H9 (cell line): ENCODE results near the gene RIMS1. TPM values are rescaled to one million over a fixed set of nuclear protein-coding genes. Genes with fewer than 3 reads are reported as not detected.
A peak's percentile ranks its signal among the peaks of the same experiment; 100 is the strongest.

Experiments
- DNase-seq: peaks from one replicate; pipeline ENCODE4 v3.0.0-alpha.2; 2017
- H2AFZ ChIP-seq: one replicate; pipeline ENCODE4 v1.6.1; 2013; ENCODE audit warnings: mild to moderate bottlenecking, low read length, control low read depth, moderate library complexity
- H2AK5ac ChIP-seq: 2 replicates; pipeline ENCODE4 v1.6.1; 2013; ENCODE audit warnings: low read length, control low read depth, mixed read lengths; ENCODE audit not compliant: insufficient read length
- H2BK120ac ChIP-seq: one replicate; pipeline ENCODE4 v1.6.1; 2013; ENCODE audit warnings: low read depth, mild to moderate bottlenecking, low read length, control low read depth, inconsistent platforms; ENCODE audit not compliant: poor library complexity, severe bottlenecking
- H2BK12ac ChIP-seq: 2 replicates; pipeline ENCODE4 v1.6.1; 2013; ENCODE audit warnings: low read length, control low read depth, mixed read lengths, low read depth; ENCODE audit not compliant: insufficient read length
- H2BK15ac ChIP-seq: 2 replicates; pipeline ENCODE4 v1.6.1; 2013; ENCODE audit warnings: low read depth, low read length, control low read depth
- H2BK20ac ChIP-seq: one replicate; pipeline ENCODE4 v1.6.1; 2013; ENCODE audit warnings: low read depth, mild to moderate bottlenecking, low read length, control low read depth, inconsistent platforms; ENCODE audit not compliant: poor library complexity, severe bottlenecking
- H2BK5ac ChIP-seq: 2 replicates; pipeline ENCODE4 v1.6.1; 2013; ENCODE audit warnings: low read length, control low read depth, mixed read lengths; ENCODE audit not compliant: insufficient read length
- H3K14ac ChIP-seq: 2 replicates; pipeline ENCODE4 v1.6.1; 2013; ENCODE audit warnings: low read length, control low read depth; ENCODE audit not compliant: insufficient read depth
- H3K18ac ChIP-seq: 2 replicates; pipeline ENCODE4 v1.6.1; 2013; ENCODE audit warnings: low read depth, mild to moderate bottlenecking, mixed read lengths, low read length, control low read depth; ENCODE audit not compliant: insufficient read length
- H3K23ac ChIP-seq: 2 replicates; pipeline ENCODE4 v1.6.1; 2013; ENCODE audit warnings: low read length, control low read depth, mixed read lengths, low read depth; ENCODE audit not compliant: insufficient read length
- H3K23me2 ChIP-seq: 2 replicates; pipeline ENCODE4 v1.6.1; 2013; ENCODE audit warnings: low read depth, mild to moderate bottlenecking, mixed read lengths, low read length, control low read depth; ENCODE audit not compliant: insufficient read length, poor library complexity, severe bottlenecking
- H3K27ac ChIP-seq: 2 replicates; pipeline ENCODE4 v1.5.1; 2013; ENCODE audit warnings: low read length, control low read depth, mixed read lengths, low read depth; ENCODE audit not compliant: insufficient read length
- H3K27me3 ChIP-seq: 2 replicates; pipeline ENCODE4 v1.6.1; 2013; ENCODE audit warnings: low read length, control low read depth, inconsistent platforms; ENCODE audit not compliant: insufficient read depth
- H3K4ac ChIP-seq: 2 replicates; pipeline ENCODE4 v1.6.1; 2013; ENCODE audit warnings: low read depth, mild to moderate bottlenecking, control low read depth, inconsistent platforms, low read length, moderate library complexity
- H3K4me1 ChIP-seq: 2 replicates; pipeline ENCODE4 v1.6.1; 2013; ENCODE audit warnings: low read length, control low read depth, inconsistent platforms; ENCODE audit not compliant: insufficient read depth
- H3K4me2 ChIP-seq: 2 replicates; pipeline ENCODE4 v1.6.1; 2013; ENCODE audit warnings: low read length, control low read depth, mixed read lengths; ENCODE audit not compliant: insufficient read length, insufficient read depth
- H3K56ac ChIP-seq: 2 replicates; pipeline ENCODE4 v1.6.1; 2013; ENCODE audit warnings: low read depth, mild to moderate bottlenecking, mixed read lengths, low read length, control low read depth; ENCODE audit not compliant: insufficient read length
- H3K79me1 ChIP-seq: 2 replicates; pipeline ENCODE4 v1.6.1; 2013; ENCODE audit warnings: low read depth, mild to moderate bottlenecking, moderate library complexity, low read length, control low read depth, inconsistent platforms; ENCODE audit not compliant: insufficient read depth, poor library complexity, severe bottlenecking
- H3K79me2 ChIP-seq: 2 replicates; pipeline ENCODE4 v1.6.1; 2013; ENCODE audit warnings: low read length, control low read depth, inconsistent platforms; ENCODE audit not compliant: insufficient read depth
- H3K9ac ChIP-seq: 2 replicates; pipeline ENCODE4 v1.6.1; 2013; ENCODE audit warnings: low read length, control low read depth, mixed read lengths; ENCODE audit not compliant: insufficient read length; ENCODE audit errors: extremely low read depth
- H3K9me3 ChIP-seq: one replicate; pipeline ENCODE4 v1.6.1; 2013; ENCODE audit warnings: low read depth, low read length, inconsistent platforms; ENCODE audit not compliant: control insufficient read depth
- H3T11ph ChIP-seq: one replicate; pipeline ENCODE4 v1.6.1; 2013; ENCODE audit warnings: mild to moderate bottlenecking, low read length, control low read depth, inconsistent platforms
- H4K20me1 ChIP-seq: one replicate; pipeline ENCODE4 v1.6.1; 2013; ENCODE audit not compliant: control insufficient read depth, insufficient read length, insufficient read depth
- H4K5ac ChIP-seq: 2 replicates; pipeline ENCODE4 v1.6.1; 2013; ENCODE audit warnings: low read depth, mild to moderate bottlenecking, mixed read lengths, low read length, control low read depth; ENCODE audit not compliant: insufficient read length
- H4K8ac ChIP-seq: replicated peaks from 2 replicates; pipeline ENCODE4 v1.6.1; 2013; ENCODE audit warnings: low read length, control low read depth, mixed read lengths, low read depth; ENCODE audit not compliant: insufficient read length
- H4K91ac ChIP-seq: 2 replicates; pipeline ENCODE4 v1.6.1; 2013; ENCODE audit warnings: low read depth, mild to moderate bottlenecking, moderate library complexity, mixed read lengths, low read length, control low read depth; ENCODE audit not compliant: insufficient read length
- H3K27ac Mint-ChIP-seq, 3 experiments: 2 replicates in 2 of 3; 3 replicates in 1 of 3; pipeline ENCODE4 v1.8.0; 2020 to 2021; ENCODE audit warnings: mixed read lengths in 3 of 3, mild to moderate bottlenecking in 1 of 3, moderate library complexity in 1 of 3
- H3K27me3 Mint-ChIP-seq: 2 replicates; pipeline ENCODE4 v1.8.0; 2021; ENCODE audit warnings: low read depth, mild to moderate bottlenecking, moderate library complexity, mixed read lengths
- H3K36me3 Mint-ChIP-seq, 3 experiments: 2 replicates in 2 of 3; 3 replicates in 1 of 3; pipeline ENCODE4 v1.8.0; 2020 to 2021; ENCODE audit warnings: low read depth in 3 of 3, mixed read lengths in 3 of 3; ENCODE audit not compliant: insufficient read depth in 1 of 3
- H3K4me1 Mint-ChIP-seq, 2 experiments: 2 replicates each; pipeline ENCODE4 v1.8.0; 2020; ENCODE audit warnings: mixed read lengths in 2 of 2
- H3K4me3 Mint-ChIP-seq, 2 experiments: 2 replicates in 1 of 2; 3 replicates in 1 of 2; pipeline ENCODE4 v1.8.0; 2020 to 2021; ENCODE audit warnings: mild to moderate bottlenecking in 2 of 2, mixed read lengths in 2 of 2, moderate library complexity in 1 of 2
- H3K9me3 Mint-ChIP-seq, 2 experiments: 2 replicates in 1 of 2; 3 replicates in 1 of 2; pipeline ENCODE4 v1.8.0; 2020; ENCODE audit warnings: mild to moderate bottlenecking in 2 of 2, mixed read lengths in 2 of 2, moderate library complexity in 1 of 2
- WGBS: extraction: QIAGEN DNeasy Blood & Tissue Kit; methylation state at CpG from one replicate; pipeline ENCODE4 v1.1.7; 2013; ENCODE audit warnings: missing lambda C conversion rate, low lambda C conversion rate, mixed read lengths; ENCODE audit not compliant: insufficient read length; ENCODE audit errors: extremely low coverage; 5-methylcytosine and 5-hydroxymethylcytosine counted together
- total RNA-seq: library from RNA; stranded (reverse); gene quantifications from 2 replicates; pipeline ENCODE4 v1.2.1, GENCODE V29; 2021
- TF ChIP-seq, protein P1 (sequence below): fragments of 200-600 bp; sonication (generic); conservative IDR thresholded peaks from 3 replicates; pipeline ENCODE4 v1.8.0; 2021; ENCODE audit warnings: antibody characterized with exemption, mild to moderate bottlenecking

Gene RIMS1
- total RNA-seq, 1 experiment from 2014 or later, result 0.83 TPM

DNA sequence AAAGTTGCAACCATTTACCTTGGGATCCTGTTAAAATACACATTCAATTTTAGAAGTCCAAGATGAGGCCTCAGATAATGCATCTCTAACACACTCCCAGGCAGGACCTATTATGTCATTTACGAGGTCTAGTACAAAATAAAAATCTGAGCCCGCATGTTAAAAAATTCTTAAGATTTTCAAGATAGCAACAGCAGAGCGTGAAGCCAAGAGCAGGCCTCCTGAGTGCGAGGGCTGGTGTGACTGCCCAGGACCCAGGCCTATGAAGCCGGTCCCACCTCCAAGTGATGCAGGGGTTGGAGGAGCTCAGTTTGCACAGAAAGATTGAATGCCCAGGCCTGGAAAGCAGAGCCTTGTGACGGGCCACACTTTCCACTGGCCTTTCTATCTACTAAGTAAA, 524.4 kb downstream of the RIMS1 start:
- Histone ChIP-seq H2BK20ac (no peak overlapping the region), H3K23me2 (no peaks in the 10 kb centered on the region), H4K8ac (no peak overlapping the region), H2BK12ac (no peak overlapping the region), H3K4me1 (no peaks in the 10 kb centered on the region), H3K27ac (no peak overlapping the region), H3K4me2 (no peak overlapping the region), H3K56ac (no peak overlapping the region), H4K20me1 (no peaks in the 10 kb centered on the region), H3K9ac (no peak overlapping the region), H3K4ac (no peak overlapping the region), H2BK120ac (no peak overlapping the region), H3K79me1 (no peaks in the 10 kb centered on the region), H4K91ac (no peak overlapping the region), H3K18ac (no peak overlapping the region), H3T11ph (no peak overlapping the region), H3K79me2 (no peaks in the 10 kb centered on the region), H3K23ac (no peak overlapping the region), H3K27me3 (no peaks in the 10 kb centered on the region), H2BK5ac (no peak overlapping the region), H2AK5ac (no peak overlapping the region), H3K14ac (no peak overlapping the region), H2BK15ac (no peak overlapping the region), H4K5ac (no peak overlapping the region), H2AFZ (no peak overlapping the region), H3K9me3 (no peaks in the 10 kb centered on the region)
- H3K4me3 Mint-ChIP-seq, result no peak overlapping the region
- DNase-seq, result no peak
- H3K36me3 Mint-ChIP-seq, result no peaks in the 10 kb centered on the region
- H3K27ac Mint-ChIP-seq, result peak overlapping the region in 1 of 3 experiments; percentile 19; a peak in 1 of 7 replicates
- TF ChIP-seq, protein P1, sequence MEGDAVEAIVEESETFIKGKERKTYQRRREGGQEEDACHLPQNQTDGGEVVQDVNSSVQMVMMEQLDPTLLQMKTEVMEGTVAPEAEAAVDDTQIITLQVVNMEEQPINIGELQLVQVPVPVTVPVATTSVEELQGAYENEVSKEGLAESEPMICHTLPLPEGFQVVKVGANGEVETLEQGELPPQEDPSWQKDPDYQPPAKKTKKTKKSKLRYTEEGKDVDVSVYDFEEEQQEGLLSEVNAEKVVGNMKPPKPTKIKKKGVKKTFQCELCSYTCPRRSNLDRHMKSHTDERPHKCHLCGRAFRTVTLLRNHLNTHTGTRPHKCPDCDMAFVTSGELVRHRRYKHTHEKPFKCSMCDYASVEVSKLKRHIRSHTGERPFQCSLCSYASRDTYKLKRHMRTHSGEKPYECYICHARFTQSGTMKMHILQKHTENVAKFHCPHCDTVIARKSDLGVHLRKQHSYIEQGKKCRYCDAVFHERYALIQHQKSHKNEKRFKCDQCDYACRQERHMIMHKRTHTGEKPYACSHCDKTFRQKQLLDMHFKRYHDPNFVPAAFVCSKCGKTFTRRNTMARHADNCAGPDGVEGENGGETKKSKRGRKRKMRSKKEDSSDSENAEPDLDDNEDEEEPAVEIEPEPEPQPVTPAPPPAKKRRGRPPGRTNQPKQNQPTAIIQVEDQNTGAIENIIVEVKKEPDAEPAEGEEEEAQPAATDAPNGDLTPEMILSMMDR, result no peak
- WGBS, result no CpG with 5 or more reads among the region's 6 CpGs
- no peaks in the 10 kb centered on the region for H3K9me3 Mint-ChIP-seq
- no peaks in the 10 kb centered on the region for H3K27me3 Mint-ChIP-seq
- H3K4me1 Mint-ChIP-seq, result no peaks in the 10 kb centered on the region; a peak in 1 of 4 replicates
